Activated T-cell treated with anti-CD3 and anti-CD28 coated beads, Interleukin-2, amount 50 U/mL, for 72 hours (primary cell): ENCODE results near the gene HBEGF. TPM values are rescaled to one million over a fixed set of nuclear protein-coding genes. Genes with fewer than 3 reads are reported as not detected.

Experiments used
- ATAC-seq, 2 donors: fragments of 150-1000 bp; cut with Tn5 transposase; replicated peaks in 1 of 2; 2 replicates each; pipeline ENCODE4 v1.10.0; 2021; ENCODE audit warnings: moderate library complexity in 2 of 2, mild to moderate bottlenecking in 1 of 2
- DNase-seq, 2 donors: peaks; one replicate each; pipeline ENCODE4 v3.0.0; 2021 to 2022; ENCODE audit warnings: mixed read lengths in 1 of 2
- H3K27ac Mint-ChIP-seq: one replicate; pipeline ENCODE4 v1.8.0; 2022; ENCODE audit warnings: mild to moderate bottlenecking, moderate library complexity, mixed read lengths
- H3K27me3 Mint-ChIP-seq: one replicate; pipeline ENCODE4 v1.8.0; 2022; ENCODE audit warnings: low read depth, mixed read lengths
- H3K36me3 Mint-ChIP-seq, 2 donors: one replicate each; pipeline ENCODE4 v1.8.0; 2022; ENCODE audit warnings: mixed read lengths in 2 of 2, mild to moderate bottlenecking in 1 of 2; ENCODE audit not compliant: insufficient read depth in 2 of 2
- H3K4me1 Mint-ChIP-seq: one replicate; pipeline ENCODE4 v1.8.0; 2022; ENCODE audit warnings: low read depth, mixed read lengths
- H3K4me3 Mint-ChIP-seq, 2 donors: one replicate each; pipeline ENCODE4 v1.8.0; 2022; ENCODE audit warnings: mild to moderate bottlenecking in 2 of 2, mixed read lengths in 2 of 2, moderate library complexity in 2 of 2
- H3K9me3 Mint-ChIP-seq, 2 donors: one replicate each; pipeline ENCODE4 v1.8.0; 2022; ENCODE audit warnings: mixed read lengths in 2 of 2
- total RNA-seq, 2 donors: library from RNA; stranded (reverse); gene quantifications; one replicate each; pipeline ENCODE4 v1.2.3, GENCODE V29; 2022

HBEGF gene
- total RNA-seq, 2 donors from 2014 or later, result 9.6 to 13.6 TPM

DNA sequence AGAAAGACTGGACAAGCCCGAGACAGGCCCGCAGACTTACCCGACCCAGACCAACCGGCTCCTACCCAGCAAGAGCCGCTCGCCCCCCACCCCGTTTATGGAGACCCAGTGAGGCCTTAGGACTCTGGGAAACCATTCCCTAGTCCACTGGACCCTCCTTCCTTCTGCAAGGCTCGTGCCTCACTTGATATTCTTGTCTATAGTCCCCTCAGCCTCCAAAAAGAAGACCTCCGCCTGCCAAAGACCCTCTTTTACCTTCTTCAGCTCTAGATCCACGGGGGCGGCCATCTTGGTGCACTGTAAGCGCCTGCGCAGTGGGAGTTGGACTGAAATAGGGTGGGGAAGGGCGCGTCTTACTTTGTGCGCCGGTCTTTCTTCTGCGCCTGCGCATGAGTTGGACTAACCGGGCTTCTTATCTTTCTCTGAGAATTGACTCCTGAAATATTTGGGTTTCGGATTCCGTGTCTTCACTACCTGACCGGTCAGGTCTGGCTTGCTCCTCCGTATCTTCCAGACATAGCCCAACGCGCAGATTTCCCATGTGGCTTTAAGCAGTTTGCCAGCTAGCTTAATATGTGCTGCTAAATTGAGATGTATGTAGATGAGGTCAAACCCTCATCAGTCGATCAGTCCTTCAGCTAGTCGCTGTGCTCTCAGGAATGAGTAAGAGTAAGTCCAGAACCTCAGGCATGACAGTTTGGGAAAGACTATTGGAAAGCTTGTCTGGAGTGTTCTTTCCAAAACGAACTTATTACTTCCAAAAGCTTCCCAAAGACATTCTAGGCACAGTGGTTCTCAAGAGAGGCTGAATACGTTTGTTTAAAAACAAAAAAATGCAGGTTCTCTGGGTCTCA lies 43.4 kb downstream of the HBEGF start, which contains the start of gene PFDN1:
TSS of gene PFDN1 (minus strand) at position 316 of the 854 bp plus-strand sequence. CDS start at position 288, 28 bp downstream.
- DNase-seq (peak; percentile 91 to 94), ATAC-seq (peak; percentile 97 to 99)
- H3K9me3 Mint-ChIP-seq, result no peaks in the 10 kb centered on the region

GRCh38 chr5:140301136-140301535 lies 45.3 kb downstream of the HBEGF start:
- Mint-ChIP-seq H3K4me3 (peak overlapping the region in 1 of 2 donors; percentile 50), H3K27me3 (no peaks in the 10 kb centered on the region), H3K27ac (peak overlapping the region; percentile 33), H3K36me3 (peaks cover 2 to 9% of the 10 kb centered on the region in 2 donors), H3K9me3 (no peaks in the 10 kb centered on the region), H3K4me1 (peaks cover 56% of the 10 kb centered on the region)
- DNase-seq (no peak), ATAC-seq (no peak)

More for the DNA sequence above, 43.4 kb downstream of the HBEGF start, which contains the start of gene PFDN1:
- Mint-ChIP-seq H3K36me3 (peaks cover 2 to 9% of the 10 kb centered on the region in 2 donors), H3K4me3 (peak within 1 kb of the TSS; percentile 97), H3K4me1 (peaks cover 41% of the 10 kb centered on the region), H3K27ac (peak within 1 kb of the TSS; percentile 97), H3K27me3 (no peaks in the 10 kb centered on the region)

DNA sequence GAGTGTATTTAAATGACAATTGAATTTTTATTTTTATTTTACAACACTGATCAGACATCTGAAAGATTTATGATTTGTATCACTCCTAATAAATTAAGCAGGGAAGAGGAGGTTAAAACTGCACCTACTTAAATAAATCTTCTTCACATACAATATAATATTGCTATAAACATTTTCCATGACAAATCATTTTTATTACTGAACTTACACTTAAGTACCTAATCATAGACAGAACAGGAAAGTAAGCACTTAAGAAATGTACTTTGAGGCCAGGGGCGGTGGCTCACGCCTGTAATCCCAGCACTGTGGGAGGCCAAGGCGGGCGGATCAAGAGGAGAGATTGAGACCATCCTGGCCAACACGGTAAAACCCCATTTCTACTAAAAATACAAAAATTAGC lies 47.3 kb downstream of the HBEGF start:
- H3K27ac Mint-ChIP-seq, result no peak overlapping the region
- H3K27me3 Mint-ChIP-seq, result no peaks in the 10 kb centered on the region
- H3K4me3 Mint-ChIP-seq, result no peak overlapping the region
- ATAC-seq (no peak), DNase-seq (no peak)
- H3K4me1 Mint-ChIP-seq, result peaks cover 71% of the 10 kb centered on the region
- H3K36me3 Mint-ChIP-seq, result peaks cover 2 to 9% of the 10 kb centered on the region in 2 donors
- no peaks in the 10 kb centered on the region for H3K9me3 Mint-ChIP-seq

DNA sequence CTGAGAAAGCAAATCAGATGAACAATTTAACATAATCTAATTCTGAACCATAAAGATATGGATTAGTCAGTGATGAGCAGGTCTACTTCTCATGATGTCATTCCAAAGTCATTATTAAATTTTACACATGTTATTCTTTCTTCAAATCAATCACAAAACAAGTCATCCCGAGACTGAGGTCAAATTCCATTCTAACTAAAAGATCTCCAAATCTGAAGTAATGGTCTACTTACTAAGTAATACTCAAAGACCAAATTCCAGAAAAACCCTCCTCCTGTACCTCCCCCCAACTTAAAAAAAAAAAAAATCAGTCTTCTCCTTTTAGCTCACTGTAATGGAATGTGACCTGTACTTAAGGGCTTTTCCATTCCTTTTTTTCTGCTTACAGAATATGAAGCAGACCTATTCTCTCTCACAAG lies 48.2 kb downstream of the HBEGF start:
- peak overlapping the region in 1 of 2 donors; percentile 52 for H3K4me3 Mint-ChIP-seq
- peak in 1 of 2 donors; percentile 33 for ATAC-seq
- DNase-seq, result no peak
- H3K9me3 Mint-ChIP-seq, result no peaks in the 10 kb centered on the region
- H3K4me1 Mint-ChIP-seq, result peaks cover 75% of the 10 kb centered on the region
- peak overlapping the region; percentile 46 for H3K27ac Mint-ChIP-seq
- H3K27me3 Mint-ChIP-seq, result no peaks in the 10 kb centered on the region
- H3K36me3 Mint-ChIP-seq, result peaks cover 2 to 9% of the 10 kb centered on the region in 2 donors

- no peak for ATAC-seq
- no peak for DNase-seq
- Mint-ChIP-seq H3K27me3 (no peaks in the 10 kb centered on the region), H3K4me3 (no peak overlapping the region), H3K4me1 (peaks cover 77% of the 10 kb centered on the region), H3K36me3 (peaks cover 2 to 9% of the 10 kb centered on the region in 2 donors), H3K27ac (no peak overlapping the region), H3K9me3 (no peaks in the 10 kb centered on the region)
Measured at GRCh38 chr5:140297283-140297682, 49.1 kb downstream of the HBEGF start.

- H3K27me3 Mint-ChIP-seq, result no peaks in the 10 kb centered on the region
- DNase-seq (no peak), ATAC-seq (no peak)
- H3K4me1 Mint-ChIP-seq, result peaks cover 67% of the 10 kb centered on the region
- H3K4me3 Mint-ChIP-seq, result no peak overlapping the region
- peaks cover 2 to 9% of the 10 kb centered on the region in 2 donors for H3K36me3 Mint-ChIP-seq
- H3K9me3 Mint-ChIP-seq, result no peaks in the 10 kb centered on the region
- peak overlapping the region; percentile 58 for H3K27ac Mint-ChIP-seq
Measured at GRCh38 chr5:140296289-140296688, 50.1 kb downstream of the HBEGF start.

DNA sequence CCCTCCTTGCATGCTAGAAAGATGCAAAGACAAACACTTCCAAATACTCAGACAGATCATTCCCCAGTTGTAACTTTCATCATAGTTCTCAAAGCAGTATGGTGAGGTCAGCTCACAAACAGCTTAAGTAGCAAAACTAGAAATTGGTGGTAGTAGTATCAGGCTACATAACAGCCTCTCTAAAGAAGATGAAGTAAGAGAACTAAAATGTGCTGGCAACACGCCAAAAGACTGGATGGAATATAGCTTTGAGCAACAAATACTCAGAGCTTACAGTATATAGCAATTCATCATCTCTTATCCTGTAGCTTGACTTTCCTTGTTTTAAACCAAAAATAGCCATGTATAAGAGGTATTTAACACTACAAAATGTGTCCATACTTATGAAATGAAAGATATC lies 51.0 kb downstream of the HBEGF start:
- peak overlapping the region in 1 of 2 donors; percentile 4 for H3K4me3 Mint-ChIP-seq

DNA sequence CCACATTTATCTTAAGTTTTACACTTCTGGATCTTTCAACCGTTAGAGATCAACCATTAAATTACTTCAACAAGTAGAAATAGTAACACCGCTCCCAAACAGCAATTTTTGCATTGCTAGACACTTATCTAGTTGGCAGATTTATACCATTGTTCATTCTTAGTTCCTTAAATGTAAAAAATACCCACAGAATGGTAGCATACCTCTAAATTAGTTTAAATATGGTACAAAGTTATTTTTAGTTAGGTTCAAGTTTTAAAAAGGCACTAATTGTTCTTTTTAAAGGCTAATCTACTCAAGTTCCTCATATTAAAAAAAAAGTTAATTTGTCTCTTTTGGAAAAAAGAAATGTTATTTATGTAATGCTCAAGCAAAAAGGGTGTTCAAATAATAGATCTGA lies 51.6 kb downstream of the HBEGF start:
- Mint-ChIP-seq H3K9me3 (no peaks in the 10 kb centered on the region), H3K36me3 (peaks cover 0 to 5% of the 10 kb centered on the region in 2 donors), H3K4me3 (no peak overlapping the region), H3K27ac (no peak overlapping the region), H3K4me1 (peaks cover 55% of the 10 kb centered on the region), H3K27me3 (no peaks in the 10 kb centered on the region)
- no peak for DNase-seq
- no peak for ATAC-seq

More for the DNA sequence above, 51.0 kb downstream of the HBEGF start:
- no peaks in the 10 kb centered on the region for H3K9me3 Mint-ChIP-seq
- peak in 1 of 2 donors; percentile 60 for ATAC-seq
- peak overlapping the region; percentile 4 for H3K27ac Mint-ChIP-seq
- peak; percentile 10 to 27 for DNase-seq
- H3K27me3 Mint-ChIP-seq, result no peaks in the 10 kb centered on the region
- peaks cover 59% of the 10 kb centered on the region for H3K4me1 Mint-ChIP-seq
- H3K36me3 Mint-ChIP-seq, result peaks cover 2 to 9% of the 10 kb centered on the region in 2 donors

- H3K4me1 Mint-ChIP-seq, result peaks cover 50% of the 10 kb centered on the region
- ATAC-seq (no peak), DNase-seq (no peak)
- H3K4me3 Mint-ChIP-seq, result no peak overlapping the region
- no peaks in the 10 kb centered on the region for H3K9me3 Mint-ChIP-seq
- no peaks in the 10 kb centered on the region for H3K27me3 Mint-ChIP-seq
- H3K36me3 Mint-ChIP-seq, result peaks cover 0 to 3% of the 10 kb centered on the region in 2 donors
- no peak overlapping the region for H3K27ac Mint-ChIP-seq
Measured at GRCh38 chr5:140293849-140294100, 52.6 kb downstream of the HBEGF start.

DNA sequence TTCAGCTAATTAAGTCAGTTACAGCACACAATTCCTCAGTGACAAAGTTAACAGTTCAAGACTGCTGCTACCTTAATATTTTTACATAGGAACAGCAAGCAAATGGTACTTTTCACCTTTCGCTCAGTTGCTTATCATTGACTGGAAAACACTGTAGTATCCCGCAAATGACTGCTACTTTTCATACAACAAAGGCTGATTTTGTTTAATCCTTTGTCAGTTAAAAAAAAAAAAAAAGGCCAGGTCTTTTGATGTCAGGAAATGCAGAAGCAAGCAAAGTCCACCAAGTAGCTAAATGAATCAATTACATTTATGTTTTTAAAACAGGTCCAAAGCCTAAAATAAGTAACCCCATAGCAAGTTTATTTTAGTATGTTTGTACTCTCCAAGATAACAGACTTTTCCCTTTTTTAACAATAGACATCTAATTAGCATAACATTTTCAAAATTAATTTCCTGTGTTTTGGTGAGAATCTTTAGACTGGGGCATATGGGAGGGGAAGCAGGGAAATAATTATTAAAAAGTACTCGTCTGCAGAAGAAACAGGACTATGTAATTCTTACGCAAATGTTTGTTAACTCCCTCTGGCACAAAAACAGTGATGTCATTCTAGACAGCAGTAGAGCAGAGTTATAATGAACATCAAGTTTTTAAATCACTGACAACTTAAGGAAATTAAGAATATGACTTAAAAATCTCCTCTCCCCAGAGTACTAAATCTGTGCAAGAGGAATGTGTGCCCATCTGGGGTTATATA lies 53.1 kb downstream of the HBEGF start:
- no peaks in the 10 kb centered on the region for H3K27me3 Mint-ChIP-seq
- H3K27ac Mint-ChIP-seq, result peak overlapping the region; percentile 62
- DNase-seq (no peak), ATAC-seq (no peak)
- H3K4me1 Mint-ChIP-seq, result peaks cover 46% of the 10 kb centered on the region
- H3K4me3 Mint-ChIP-seq, result peak overlapping the region; percentile 5 to 44
- H3K9me3 Mint-ChIP-seq, result no peaks in the 10 kb centered on the region
- peaks cover 0 to 3% of the 10 kb centered on the region in 2 donors for H3K36me3 Mint-ChIP-seq

- ATAC-seq (no peak), DNase-seq (no peak)
- H3K4me1 Mint-ChIP-seq, result peaks cover 38% of the 10 kb centered on the region
- no peaks in the 10 kb centered on the region for H3K36me3 Mint-ChIP-seq
- peak overlapping the region in 1 of 2 donors; percentile 44 for H3K4me3 Mint-ChIP-seq
- no peaks in the 10 kb centered on the region for H3K27me3 Mint-ChIP-seq
- no peak overlapping the region for H3K27ac Mint-ChIP-seq
- H3K9me3 Mint-ChIP-seq, result no peaks in the 10 kb centered on the region
Measured at GRCh38 chr5:140292212-140293036, 54.0 kb downstream of the HBEGF start.

DNA sequence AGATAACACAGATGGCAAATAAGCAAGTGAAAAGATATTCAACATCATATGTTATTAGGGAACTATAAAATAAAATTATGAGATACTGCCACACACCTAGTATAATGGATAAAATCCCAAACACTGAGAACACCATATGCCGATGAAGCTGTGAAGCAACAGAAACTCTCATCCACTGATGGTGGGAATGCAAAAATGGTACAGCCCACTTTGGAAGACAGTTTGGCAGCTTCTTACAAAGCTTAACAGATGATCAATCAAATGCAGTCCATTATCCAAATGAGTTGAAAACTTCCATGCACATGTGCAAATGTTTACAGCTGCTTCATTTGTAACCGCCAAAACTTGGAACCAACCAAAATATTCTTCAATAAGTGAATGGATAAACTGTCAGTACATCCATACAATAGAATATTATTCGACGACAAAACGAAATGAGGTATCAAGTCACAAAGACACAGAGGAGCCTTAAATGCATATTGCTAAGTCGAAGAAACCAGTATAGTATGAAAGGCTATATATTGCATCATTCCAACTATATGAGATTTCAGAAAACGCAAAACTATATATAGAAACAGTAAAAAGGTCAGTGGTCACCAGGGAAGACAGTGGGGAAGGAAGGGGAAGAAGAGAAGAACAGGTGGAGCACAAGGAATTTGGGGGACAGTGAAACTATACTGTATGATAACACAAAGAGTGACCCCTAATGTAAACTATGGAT lies 58.4 kb downstream of the HBEGF start:
- Mint-ChIP-seq H3K4me3 (no peak overlapping the region), H3K9me3 (no peaks in the 10 kb centered on the region), H3K36me3 (no peaks in the 10 kb centered on the region), H3K27me3 (no peaks in the 10 kb centered on the region), H3K27ac (no peak overlapping the region), H3K4me1 (peaks cover 19% of the 10 kb centered on the region)
- ATAC-seq (no peak), DNase-seq (no peak)
